Hematopoietic multipotent progenitor cell treated with erythropoietin and hydrocortisone succinate and interleukin-3 and kit ligand, for 6 days (in vitro differentiated cells): ENCODE measurements around the gene HYI.
"Not testable (repeated sequence)": the region's sequence is repeated elsewhere in the genome, so short reads cannot be mapped to it uniquely, and the experiment has no call there.

Experiments used
- DNase-seq: peaks from one replicate; pipeline ENCODE4 v3.0.0-alpha.2; 2015

The HYI gene

GRCh38 chr1:43426221-43426620 is 27.5 kb downstream of the HYI start:
- no peak for DNase-seq

DNA sequence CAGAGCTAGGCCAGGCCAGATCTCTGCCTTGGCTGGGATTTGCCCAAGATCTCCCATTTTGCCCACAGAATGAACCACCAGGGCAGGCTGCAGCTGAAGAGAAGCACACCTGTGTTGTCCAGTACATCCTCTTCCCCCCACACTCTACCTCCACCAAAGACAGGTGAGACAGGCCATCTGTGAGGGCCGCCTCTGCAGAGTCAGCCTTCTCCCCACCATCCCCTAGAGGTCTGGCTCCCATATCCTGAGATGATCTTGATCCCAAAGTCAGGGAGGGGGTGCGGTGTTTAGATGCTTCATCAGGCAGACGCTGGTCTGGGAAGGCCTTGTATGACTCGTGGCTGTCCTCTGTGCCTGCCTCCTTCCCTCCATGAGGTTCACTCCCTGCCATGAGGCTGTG is 28.7 kb downstream of the HYI start:
- DNase-seq = no peak

- DNase-seq = peak; percentile 8
These were observed 29.8 kb downstream of the HYI start for GRCh38 chr1:43423672-43424550.

DNA sequence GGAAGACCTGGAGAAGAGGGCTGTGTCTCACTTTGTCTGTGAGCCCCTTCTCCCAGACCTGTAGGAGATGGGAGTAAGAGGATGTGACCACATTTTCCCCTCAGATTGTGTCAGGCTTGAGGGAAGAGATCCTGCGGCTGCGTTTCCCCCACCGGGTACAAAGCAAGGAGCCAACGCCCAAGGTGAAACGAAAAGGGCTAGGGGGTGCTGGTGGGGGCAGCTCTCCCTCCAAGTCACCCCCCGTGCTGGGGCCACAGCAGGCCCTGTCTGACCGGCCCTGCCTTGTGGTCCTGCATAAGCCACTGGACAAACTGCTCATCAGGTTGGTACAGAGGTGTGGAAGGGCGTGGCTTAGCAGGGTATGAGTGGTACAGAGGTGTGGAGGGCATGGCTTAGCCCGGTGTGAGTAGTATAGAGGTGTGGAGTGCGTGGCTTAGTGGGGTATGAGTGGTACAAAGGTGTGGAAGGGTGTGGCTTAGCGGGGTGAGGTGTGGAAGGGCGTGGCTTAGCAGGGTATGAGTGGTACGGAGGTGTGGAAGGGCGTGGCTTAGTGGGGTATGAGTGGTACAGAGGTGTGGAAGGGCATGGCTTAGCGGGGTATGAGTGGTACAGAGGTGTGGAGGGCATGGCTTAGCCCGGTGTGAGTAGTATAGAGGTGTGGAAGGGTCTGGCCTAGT is 30.6 kb downstream of the HYI start:
- no peak for DNase-seq

GRCh38 chr1:43421976-43422750 is 31.6 kb downstream of the HYI start:
- DNase-seq = no peak

DNA sequence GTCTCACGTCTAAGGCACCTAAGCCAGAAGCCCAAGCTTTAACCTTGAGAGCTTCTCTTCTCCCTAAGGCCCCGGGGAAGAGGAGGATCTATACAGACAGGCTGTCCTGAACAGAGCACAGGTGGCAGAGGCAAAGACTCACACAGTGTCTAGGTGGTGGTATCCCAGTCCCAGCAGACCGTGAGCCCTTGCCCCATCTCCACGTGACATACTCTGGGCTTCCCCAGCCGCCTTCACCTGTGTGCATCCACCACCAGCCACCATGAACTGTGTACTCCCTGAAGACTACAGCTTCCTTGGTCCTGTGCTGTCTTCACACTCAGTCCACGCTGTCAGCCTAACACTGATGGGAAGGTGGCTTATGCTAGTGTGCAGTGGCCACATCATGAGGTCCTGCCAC is 32.3 kb downstream of the HYI start:
- no peak for DNase-seq

DNA sequence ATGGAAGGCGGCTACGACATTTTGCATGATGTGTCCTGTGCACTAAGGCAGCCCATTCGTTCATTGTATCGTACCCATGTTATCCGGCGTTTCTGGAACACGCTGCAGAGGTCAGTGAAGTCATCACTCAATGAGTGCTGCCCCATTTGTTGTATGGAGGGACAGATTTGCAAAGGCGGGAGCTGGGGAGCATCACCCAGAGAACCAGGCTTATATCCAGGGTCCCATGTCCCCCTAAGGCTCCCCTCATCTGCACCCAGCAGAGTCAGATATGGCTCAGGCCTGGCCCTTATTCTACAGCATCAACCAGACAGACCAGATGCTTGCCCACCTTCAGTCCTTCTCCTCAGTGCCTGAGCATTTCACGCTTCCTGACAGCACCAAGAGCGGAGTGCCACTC is 32.9 kb downstream of the HYI start:
- no peak for DNase-seq

DNA sequence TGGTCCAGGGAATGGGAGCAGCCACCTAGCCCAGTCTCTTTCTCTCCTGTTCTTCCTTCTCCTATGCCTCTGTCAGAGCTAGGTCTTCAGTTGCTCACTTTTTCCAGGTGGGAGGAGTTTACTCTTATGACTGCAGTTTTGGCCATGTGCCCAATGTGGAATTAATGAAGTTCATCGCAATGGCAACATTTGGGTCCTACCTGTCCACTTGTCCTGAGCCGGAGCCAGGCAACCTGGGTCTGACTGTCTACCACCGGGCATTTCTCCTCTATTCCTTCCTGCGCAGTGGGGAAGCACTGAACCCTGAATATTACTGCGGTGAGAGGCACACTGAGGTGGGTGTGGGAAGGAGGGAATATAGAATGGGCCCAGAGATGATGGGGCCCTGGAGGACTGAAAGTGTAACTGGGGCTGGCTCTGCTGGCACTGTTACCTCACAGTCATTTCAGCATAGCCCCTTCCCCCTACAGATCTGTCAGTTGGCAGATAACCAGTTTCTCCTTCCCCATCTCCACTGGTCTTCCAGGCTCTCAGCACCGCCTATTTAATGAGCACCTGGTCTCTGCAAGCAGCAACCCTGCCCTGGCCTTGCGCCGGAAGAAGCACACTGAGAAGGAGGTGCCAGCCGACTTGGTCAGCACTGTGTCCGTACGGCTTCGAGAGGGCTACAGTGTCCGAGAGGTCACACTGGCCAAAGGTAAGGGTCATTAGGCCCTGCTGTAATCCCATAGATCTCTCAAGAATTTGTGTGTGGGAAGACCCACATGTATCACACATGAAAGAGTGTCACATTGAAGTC is 33.9 kb downstream of the HYI start:
- no peak for DNase-seq

- DNase-seq = no peak
These were observed 34.9 kb downstream of the HYI start for GRCh38 chr1:43418858-43419257.

DNA sequence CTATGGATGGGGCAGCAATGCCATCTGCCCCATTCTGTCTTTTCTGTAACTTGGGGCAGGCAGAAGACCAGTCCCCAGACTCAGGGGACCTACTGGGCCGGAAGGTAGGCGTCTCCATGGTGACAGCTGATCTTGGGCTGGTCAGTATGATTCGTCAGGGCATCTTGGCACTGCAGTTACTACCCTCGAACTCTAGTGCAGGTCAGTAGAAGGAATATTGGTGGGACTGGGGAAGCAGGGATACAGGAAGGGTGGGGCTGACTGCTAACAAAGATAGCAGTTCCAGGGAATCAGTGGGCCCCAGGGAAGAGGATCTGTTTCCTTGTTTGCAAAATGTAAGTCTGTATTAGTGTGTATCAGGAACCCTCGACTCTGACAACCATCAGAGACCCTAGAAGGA is 37.8 kb downstream of the HYI start:
- DNase-seq = no peak

DNA sequence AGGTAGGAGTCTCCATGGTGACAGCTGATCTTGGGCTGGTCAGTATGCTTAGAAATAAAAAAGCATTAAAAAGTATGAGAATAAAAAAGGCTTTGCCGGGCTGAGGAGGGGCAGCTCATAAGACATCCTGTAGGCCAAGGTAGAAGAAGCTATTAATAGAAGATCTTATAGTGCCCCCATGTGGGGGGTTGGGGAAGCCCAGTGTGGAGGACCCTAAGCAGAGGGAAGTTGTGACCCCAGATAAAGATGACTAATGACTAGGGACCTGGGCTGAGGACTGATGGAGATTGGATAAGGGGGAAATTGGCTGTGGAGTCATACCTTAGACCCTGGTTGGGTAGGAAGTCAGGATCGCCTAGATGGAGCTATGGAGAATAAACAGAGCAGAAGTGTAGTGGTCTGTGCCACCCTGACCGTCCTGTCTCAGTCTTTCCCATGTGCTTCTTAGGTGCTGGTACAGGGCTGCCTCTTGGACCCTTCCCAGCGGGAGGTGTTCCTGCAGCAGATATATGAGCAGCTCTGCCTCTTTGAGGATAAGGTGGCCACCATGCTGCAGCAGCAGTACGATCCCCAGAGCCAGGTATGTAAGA is 39.0 kb downstream of the HYI start:
- DNase-seq = peak; percentile 90

- not testable (repeated sequence) for DNase-seq
These were observed 40.3 kb downstream of the HYI start for GRCh38 chr1:43413426-43413825.

GRCh38 chr1:43410571-43410970 is 43.2 kb downstream of the HYI start:
- DNase-seq = no peak

DNA sequence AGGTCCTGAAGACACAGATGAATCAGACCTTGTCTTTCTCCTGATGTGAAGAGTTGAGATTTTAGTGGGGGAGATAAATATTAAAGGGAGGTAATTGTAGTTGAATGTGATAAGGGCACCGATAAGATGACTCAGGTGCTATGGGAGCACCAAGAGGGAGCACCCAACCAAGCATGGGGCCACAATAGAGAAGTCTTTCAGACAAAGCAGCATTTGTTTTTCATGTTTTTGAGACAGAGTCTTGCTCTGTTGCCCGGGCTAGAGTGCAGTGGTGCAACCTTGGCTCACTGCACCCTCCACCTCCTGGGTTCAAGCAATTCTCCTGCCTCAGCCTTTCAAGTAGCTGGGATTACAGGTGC is 47.9 kb downstream of the HYI start:
- no peak for DNase-seq

GRCh38 chr1:43405219-43405875 is 48.4 kb downstream of the HYI start:
- DNase-seq = peak; percentile 99

DNA sequence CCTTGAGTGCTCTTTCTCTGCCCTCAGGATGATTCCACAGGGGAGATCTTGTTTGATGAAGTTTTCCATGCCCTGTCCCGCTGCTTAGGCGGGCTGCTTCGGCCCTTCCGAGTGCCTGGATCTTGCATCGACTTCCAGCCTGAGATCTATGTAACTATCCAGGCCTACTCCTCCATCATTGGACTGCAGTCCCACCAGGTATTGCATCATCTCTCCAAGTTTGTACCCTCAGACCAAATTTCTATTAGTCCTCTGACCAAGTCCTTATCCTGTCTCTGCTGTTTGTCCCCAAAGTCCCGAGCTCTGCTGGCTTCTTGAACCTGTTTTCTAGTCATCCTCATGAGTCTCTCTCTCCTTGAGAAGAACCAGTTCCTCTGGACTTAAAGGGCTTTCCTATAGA is 49.4 kb downstream of the HYI start:
- DNase-seq = no peak

DNA sequence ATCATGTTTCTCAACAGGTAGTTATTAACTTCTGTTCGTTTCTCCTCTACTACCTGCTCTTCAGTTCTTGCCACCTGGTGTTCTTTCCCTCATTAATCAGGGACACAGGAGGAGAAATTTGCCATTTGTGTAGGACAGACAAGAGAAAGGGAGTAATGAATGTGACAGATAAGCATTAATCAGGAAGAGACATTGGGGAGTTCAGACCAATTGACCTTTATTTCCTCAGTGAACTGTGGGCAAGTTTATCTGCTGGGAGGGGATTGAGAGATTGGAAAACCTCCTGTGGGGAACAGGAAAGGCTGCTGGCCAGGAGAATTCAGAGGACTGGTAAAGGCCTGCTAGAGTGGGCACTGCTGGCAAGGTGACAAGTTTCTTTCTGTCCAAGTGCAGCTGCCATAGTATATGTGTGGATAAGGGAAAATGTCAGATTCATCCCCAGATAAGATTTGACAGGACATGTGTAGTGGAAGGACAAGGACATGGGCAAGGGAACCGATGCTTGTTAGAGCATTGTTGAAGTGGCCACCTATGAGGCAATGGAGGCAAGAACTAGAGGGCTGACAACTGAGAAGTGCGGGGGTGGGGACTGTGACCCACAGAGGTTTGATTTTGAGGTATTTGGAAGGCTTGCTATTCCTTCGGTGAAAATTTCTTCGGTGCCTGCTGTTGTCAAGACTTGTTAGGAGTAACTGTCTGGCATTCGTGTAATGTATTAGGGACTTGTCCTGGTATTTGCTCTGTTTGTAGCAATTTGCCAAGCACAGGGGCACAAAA is 51.5 kb downstream of the HYI start:
- DNase-seq = peak; percentile 58
